Anterior cingulate cortex (tissue), 58 donors: ENCODE data around the gene FAM83G.
"Not testable (repeated sequence)": the region's sequence is repeated elsewhere in the genome, so short reads cannot be mapped to it uniquely, and the experiment has no call there.

ENCODE experiments used
- DNase-seq, 58 donors: peaks; one replicate each; lab custom pipeline; 2025; lab: John Stamatoyannopoulos, UW

Gene FAM83G

GRCh38 chr17:18959071-18959844 is 45.3 kb downstream of the FAM83G start:
- no peak for DNase-seq

- no peak for DNase-seq
Observed at GRCh38 chr17:18958611-18959010, 46.0 kb downstream of the FAM83G start.

- no peak for DNase-seq
Observed at GRCh38 chr17:18957831-18958230, 46.7 kb downstream of the FAM83G start.

- no peak for DNase-seq
Observed at GRCh38 chr17:18956581-18956980, 48.0 kb downstream of the FAM83G start.

GRCh38 chr17:18956021-18956420 is 48.5 kb downstream of the FAM83G start:
- DNase-seq: not testable (repeated sequence)

- DNase-seq: no peak
Observed at GRCh38 chr17:18955009-18955408, 49.6 kb downstream of the FAM83G start.

- no peak for DNase-seq
Observed at GRCh38 chr17:18954321-18954720, 50.2 kb downstream of the FAM83G start.

GRCh38 chr17:18953231-18953728 is 51.3 kb downstream of the FAM83G start:
- DNase-seq: no peak

GRCh38 chr17:18951941-18952842 is 52.4 kb downstream of the FAM83G start, which contains the start of gene SLC5A10:
Gene SLC5A10 (plus strand): TSS chr17:18952165. CDS start chr17:18952206, 41 bp downstream.
- DNase-seq: no peak

GRCh38 chr17:18950944-18951905 is 53.3 kb downstream of the FAM83G start:
- no peak for DNase-seq

GRCh38 chr17:18950346-18950745 is 54.2 kb downstream of the FAM83G start:
- no peak for DNase-seq

- no peak for DNase-seq
Observed at GRCh38 chr17:18949566-18949965, 55.0 kb downstream of the FAM83G start.

- no peak for DNase-seq
Observed at GRCh38 chr17:18948476-18949006, 56.0 kb downstream of the FAM83G start.

GRCh38 chr17:18947866-18948265 is 56.7 kb downstream of the FAM83G start:
- no peak for DNase-seq

- DNase-seq: no peak
Observed at GRCh38 chr17:18946536-18946935, 58.0 kb downstream of the FAM83G start.

- no peak for DNase-seq
Observed at GRCh38 chr17:18944646-18945045, 59.9 kb downstream of the FAM83G start.

GRCh38 chr17:18938692-18939023 is 65.9 kb downstream of the FAM83G start:
- no peak for DNase-seq

- no peak for DNase-seq
Observed at GRCh38 chr17:18937981-18938691, 66.4 kb downstream of the FAM83G start.
